Measurements from ENCODE around the gene SIGLEC8. TPM values are rescaled to one million over a fixed set of nuclear protein-coding genes. Genes with fewer than 3 reads are reported as not detected.
"Not testable (repeated sequence)": the region's sequence is repeated elsewhere in the genome, so short reads cannot be mapped to it uniquely, and the experiment has no call there.

SIGLEC8 gene
- total RNA-seq, 4 donors from 2014 or later, result 0.45 to 0.49 TPM; not detected in 2

DNA sequence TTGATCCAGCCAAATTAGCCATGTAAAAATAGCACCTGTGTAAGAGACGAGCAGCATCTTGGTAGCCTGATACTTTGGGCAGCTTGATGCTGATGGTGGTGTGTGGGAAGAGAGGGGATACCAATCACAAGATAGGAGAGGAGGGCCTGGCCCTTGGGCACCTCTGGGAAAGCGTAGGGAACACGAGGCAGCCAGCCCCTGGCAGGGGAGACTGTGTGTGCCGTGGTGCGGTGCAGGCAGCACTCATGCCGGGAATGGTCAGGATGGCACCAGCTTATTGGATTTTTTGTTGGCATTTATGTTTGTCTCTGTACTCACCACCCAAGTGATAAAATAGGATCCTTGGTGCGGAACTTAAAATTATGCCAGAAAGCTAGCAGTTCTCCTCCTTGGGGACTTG is 10.2 kb downstream of the SIGLEC8 start:
- intact Hi-C loops (cut with DNase I), result no loop called here

DNA sequence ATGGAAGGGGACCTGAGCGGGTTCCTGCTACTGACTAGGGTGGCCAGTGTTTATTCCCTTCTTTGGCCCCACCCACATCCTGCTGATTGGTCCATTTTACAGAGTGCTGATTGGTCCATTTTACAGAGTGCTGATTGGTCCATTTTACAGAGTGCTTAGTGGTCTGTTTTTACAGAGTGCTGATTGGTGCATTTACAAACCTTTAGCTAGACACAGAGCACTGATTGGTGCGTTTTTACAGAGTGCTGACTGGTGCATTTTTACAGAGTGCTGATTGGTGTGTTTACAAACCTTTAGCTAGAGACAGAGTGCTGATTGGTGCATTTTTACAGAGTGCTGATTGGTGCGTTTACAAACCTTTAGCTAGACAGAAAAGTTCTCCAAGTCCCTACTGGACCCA is 10.7 kb downstream of the SIGLEC8 start:
- H3K27ac ChIP-seq; DNase-seq; H3K9me3 ChIP-seq; H3K4me3 ChIP-seq (replicated peaks in 1 of 3); H3K36me3 ChIP-seq; intact Hi-C loops (cut with DNase I); H3K4me1 ChIP-seq; H3K27me3 ChIP-seq: not testable (repeated sequence)
- WGBS, 2 donors, result 80 to 82% methylated on average over 3 of the region's 3 CpGs

More for the DNA sequence above, 10.2 kb downstream of the SIGLEC8 start:
- Histone ChIP-seq H3K36me3 (no peaks in the 10 kb centered on the region), H3K27me3 (no peaks in the 10 kb centered on the region), H3K4me1 (no peaks in the 10 kb centered on the region), H3K9me3 (no peaks in the 10 kb centered on the region), H3K27ac (no peak overlapping the region), H3K4me3 (replicated peaks in 1 of 3) (no peak overlapping the region)
- WGBS, 2 donors, result 81 to 85% methylated on average over 7 of the region's 7 CpGs
- DNase-seq, result no peak
- no peak for TF ChIP-seq POLR2A (IDR thresholded peaks at IDR 0.05)
- TF ChIP-seq, protein P1, sequence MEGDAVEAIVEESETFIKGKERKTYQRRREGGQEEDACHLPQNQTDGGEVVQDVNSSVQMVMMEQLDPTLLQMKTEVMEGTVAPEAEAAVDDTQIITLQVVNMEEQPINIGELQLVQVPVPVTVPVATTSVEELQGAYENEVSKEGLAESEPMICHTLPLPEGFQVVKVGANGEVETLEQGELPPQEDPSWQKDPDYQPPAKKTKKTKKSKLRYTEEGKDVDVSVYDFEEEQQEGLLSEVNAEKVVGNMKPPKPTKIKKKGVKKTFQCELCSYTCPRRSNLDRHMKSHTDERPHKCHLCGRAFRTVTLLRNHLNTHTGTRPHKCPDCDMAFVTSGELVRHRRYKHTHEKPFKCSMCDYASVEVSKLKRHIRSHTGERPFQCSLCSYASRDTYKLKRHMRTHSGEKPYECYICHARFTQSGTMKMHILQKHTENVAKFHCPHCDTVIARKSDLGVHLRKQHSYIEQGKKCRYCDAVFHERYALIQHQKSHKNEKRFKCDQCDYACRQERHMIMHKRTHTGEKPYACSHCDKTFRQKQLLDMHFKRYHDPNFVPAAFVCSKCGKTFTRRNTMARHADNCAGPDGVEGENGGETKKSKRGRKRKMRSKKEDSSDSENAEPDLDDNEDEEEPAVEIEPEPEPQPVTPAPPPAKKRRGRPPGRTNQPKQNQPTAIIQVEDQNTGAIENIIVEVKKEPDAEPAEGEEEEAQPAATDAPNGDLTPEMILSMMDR (IDR thresholded peaks at IDR 0.05), result no peak

DNA sequence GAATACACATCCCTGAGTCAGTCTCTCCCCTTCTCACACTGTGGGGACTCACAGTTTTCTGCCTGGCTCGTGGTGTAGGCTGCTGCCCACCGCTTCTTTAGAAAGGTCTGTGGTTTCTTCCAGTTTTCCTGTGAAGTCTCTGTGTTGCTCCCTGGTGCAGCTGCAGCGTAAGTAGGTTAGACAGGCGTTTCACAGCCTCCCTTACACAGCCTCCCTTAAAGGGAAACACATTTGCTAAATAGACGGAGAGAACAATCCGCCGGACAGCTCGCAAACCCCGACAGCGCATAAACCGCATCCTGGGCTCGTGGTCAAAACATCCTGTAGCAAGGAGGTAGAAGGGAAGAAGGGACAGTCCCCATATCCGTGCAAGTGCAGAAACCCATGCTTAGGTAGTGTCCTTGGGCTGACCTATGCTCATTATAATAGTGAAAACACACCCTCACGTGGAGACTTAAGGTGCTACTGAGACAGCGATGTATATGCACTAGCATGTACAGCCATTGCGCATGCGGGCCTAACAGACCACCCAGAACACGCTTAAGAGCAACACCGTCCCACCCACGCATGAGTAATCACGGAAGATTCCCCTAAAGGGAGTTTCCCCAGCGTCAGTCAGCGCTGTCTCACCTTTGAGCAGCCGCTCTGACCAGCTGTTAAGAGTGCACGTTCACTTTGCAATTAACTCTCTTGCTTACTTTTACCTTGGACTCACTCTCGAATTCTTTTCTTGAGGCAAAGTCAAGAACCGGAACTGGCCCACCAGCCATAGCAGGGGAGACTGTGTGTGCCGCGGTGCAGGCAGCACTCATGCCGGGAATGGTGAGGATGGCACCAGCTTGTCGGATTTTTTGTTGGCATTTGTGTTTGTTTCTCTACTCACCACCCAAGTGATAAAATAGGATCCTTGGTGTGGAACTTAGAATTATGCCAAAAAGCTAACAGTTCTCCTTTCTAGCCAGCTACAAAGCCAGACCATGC is 16.6 kb downstream of the SIGLEC8 start:
- Histone ChIP-seq H3K9me3 (no peaks in the 10 kb centered on the region), H3K36me3 (no peaks in the 10 kb centered on the region), H3K4me3 (replicated peaks in 1 of 3) (no peak overlapping the region), H3K27ac (no peak overlapping the region), H3K4me1 (no peaks in the 10 kb centered on the region), H3K27me3 (no peaks in the 10 kb centered on the region)
- WGBS, 2 donors, result 47 to 51% methylated on average over 30 to 31 of the region's 31 CpGs
- DNase-seq, result peak in 1 of 2 donors; percentile 6
- TF ChIP-seq, protein P1 (IDR thresholded peaks at IDR 0.05), result no peak
- no peak for TF ChIP-seq POLR2A (IDR thresholded peaks at IDR 0.05)
- intact Hi-C loops (cut with DNase I), result no loop called here

DNA sequence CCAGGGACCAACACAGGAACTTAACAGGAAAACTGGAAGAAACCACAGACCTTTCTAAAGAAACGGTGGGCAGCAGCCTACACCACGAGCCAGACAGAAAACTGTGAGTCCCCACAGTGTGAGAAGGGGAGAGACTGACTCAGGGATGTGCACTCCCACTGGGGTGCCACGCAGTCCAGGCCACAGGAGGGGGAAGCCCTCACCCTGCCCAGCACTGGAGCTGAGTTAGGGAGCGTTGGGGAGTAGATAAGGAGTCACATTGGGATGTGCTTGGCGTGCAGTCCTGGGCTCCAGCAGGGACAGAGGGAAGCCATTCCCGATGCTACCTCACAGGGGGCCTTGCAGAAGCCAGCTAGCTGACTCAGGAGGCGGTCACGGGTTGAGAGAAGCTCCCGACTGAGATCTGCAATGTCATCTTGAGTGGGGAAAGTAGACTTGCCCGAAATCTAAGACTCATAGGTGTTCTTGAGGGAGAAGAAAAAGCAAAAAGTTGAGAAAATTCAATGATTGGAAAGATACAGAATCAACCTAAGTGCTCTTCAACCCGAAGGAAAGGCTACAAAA is 17.3 kb downstream of the SIGLEC8 start:
- no peak overlapping the region for H3K27ac ChIP-seq
- 40 to 45% methylated on average over 11 of the region's 11 CpGs for WGBS, 2 donors
- no peaks in the 10 kb centered on the region for H3K27me3 ChIP-seq
- intact Hi-C loops (cut with DNase I), result no loop called here
- TF ChIP-seq POLR2A (IDR thresholded peaks at IDR 0.05), result no peak
- TF ChIP-seq, protein P1 (IDR thresholded peaks at IDR 0.05), result no peak
- no peak for DNase-seq
- H3K4me1 ChIP-seq, result no peaks in the 10 kb centered on the region
- no peak overlapping the region for H3K4me3 ChIP-seq (replicated peaks in 1 of 3)
- no peaks in the 10 kb centered on the region for H3K9me3 ChIP-seq
- no peaks in the 10 kb centered on the region for H3K36me3 ChIP-seq

DNA sequence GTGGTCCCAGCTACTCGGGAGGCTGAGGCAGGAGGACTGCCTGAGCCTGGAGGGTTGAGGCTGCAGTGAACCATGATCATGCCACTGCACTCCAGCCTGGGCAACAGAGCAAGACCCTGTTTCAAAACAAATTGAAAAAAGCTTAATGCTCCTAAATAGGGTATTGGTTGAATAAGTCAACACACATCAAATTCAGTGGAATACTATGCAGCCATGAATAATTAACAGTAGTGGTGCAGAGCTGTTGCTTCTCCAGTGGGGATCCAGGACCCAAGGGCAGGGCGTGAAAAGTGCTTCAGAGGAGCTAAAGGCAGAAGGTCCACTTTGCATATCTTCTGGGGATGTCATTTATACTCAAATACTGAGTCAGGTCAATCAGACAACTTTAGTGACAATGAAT is 18.2 kb downstream of the SIGLEC8 start:
- Histone ChIP-seq H3K27ac (no peak overlapping the region), H3K27me3 (no peaks in the 10 kb centered on the region), H3K4me3 (replicated peaks in 1 of 3) (no peak overlapping the region), H3K4me1 (no peaks in the 10 kb centered on the region), H3K36me3 (no peaks in the 10 kb centered on the region), H3K9me3 (no peaks in the 10 kb centered on the region)
- WGBS, 2 donors, result 72 to 86% methylated on average over 2 of the region's 2 CpGs
- no peak for DNase-seq
- no peak for TF ChIP-seq POLR2A (IDR thresholded peaks at IDR 0.05)
- TF ChIP-seq, protein P1 (IDR thresholded peaks at IDR 0.05), result no peak
- intact Hi-C loops (cut with DNase I), result no loop called here
